PC-3 (cell line): Measurements from ENCODE around the gene MUCL3.

Experiments
- CTCF ChIP-seq: fragments of 300-600 bp; sonication (generic); conservative IDR thresholded peaks from 2 replicates; pipeline ENCODE4 v1.5.1; 2017; ENCODE audit warnings: antibody characterized with exemption, low read depth, mild to moderate bottlenecking, low read length
- EZH2phosphoT487 ChIP-seq: fragments of 300-600 bp; sonication (generic); IDR thresholded peaks from 2 replicates; pipeline ENCODE4 v1.6.1; 2018; ENCODE audit warnings: mild to moderate bottlenecking, antibody characterized with exemption, low read length, borderline replicate concordance

- no peak for TF ChIP-seq CTCF
- TF ChIP-seq EZH2phosphoT487 = no peak
Observed at GRCh38 chr6:31001281-31001888, 60.6 kb downstream of the MUCL3 start.
